ENCODE results near the gene ALPK3.

The ALPK3 gene

DNA sequence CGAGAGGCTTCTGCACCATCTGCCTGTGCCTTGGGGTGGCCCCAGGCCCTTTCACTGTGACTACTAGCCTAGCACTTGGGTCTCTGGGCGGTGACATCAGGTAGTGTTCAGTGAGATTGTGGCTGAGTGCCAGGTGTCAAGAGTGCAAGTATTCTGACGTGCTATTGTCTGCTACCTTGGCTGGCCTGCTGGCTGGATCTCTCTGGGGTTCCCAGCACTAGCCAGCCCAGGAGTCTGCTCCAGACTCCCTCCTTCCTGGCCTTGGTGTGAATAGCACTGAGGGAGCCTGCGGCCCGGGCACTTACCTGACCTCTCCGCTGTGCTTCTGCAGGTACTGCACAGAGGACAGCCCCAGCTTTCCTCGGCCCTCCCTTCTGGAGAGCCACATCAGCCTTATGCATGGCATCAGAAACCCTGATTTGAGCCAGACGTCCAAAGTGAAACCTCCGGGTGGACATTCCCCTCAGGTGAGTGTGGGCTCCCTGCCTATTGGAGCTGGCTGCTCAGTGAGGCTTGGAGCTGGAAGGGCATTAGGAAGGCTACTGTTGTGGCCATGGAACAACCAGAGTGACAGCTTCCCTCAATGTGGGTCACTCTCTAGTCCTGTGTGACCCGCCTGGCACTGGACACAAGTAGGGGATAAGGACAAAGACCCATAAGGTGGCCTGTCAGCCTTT is 17.5 kb upstream of the ALPK3 start:
- peak; percentile 46 for DNase-seq

DNA sequence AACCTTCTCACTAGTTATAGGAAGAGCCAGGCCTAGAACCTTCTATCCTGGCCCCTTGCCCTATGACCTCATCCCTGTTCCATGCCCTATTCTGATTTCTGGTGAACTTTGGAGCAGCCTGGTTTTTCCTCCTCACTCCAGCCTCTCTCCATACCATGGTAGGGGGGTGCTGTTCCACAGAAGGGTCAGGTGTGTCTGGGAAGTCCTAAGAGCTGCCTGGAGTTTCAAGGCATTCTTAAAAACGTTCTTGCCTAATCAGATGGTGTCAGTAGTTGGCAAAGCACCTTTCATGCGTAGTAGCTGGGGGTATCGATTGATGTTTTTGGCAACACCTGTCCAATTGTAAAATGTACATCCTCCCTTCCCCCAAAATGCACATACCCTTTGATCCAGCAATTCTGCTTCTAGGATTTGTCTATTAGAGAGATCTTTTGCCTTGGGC is 16.8 kb upstream of the ALPK3 start:
- peak; percentile 6 for DNase-seq

DNA sequence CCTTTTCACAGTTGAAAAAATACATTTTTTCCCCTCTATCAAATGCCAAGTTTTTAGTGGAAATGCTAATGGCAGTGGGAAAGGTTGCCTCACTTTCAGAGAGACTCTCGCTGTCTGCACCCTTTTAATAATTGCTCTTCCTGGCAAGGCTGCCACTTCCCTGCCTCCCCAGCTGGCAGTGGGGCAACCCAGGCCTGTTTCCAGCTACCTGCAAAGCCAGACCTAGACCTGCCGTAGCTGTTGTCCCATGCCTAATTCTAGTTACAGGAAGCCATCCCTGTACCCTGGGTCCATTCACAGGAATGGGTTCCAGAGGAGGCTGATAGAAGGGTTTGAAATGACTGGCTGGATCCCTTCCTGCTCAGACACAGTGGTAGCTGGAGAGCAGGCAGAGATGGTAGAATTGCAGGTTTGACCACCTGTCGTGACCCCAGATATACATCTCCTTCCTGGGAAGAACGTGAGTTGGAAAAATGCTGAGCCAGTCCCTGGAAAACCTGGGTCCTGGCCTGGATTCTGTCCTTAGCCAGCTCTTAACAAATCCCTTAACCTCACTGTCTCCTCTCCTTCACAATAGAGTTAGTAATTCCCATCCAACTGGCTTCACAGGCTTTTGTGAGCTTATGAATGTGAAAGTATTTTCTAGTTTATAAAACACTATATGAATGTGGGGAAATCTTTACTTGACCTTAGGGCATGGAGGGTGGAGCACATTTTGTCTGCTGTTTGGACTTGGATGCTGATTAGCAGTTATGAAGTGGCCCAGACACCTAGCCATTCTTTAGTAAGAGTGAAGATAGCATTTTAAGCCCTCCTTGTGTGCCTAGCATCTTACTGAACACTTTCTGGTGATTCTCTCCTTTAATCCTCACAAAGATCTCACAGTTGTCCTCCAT is 12.9 kb upstream of the ALPK3 start:
- peak; percentile 29 for DNase-seq

DNA sequence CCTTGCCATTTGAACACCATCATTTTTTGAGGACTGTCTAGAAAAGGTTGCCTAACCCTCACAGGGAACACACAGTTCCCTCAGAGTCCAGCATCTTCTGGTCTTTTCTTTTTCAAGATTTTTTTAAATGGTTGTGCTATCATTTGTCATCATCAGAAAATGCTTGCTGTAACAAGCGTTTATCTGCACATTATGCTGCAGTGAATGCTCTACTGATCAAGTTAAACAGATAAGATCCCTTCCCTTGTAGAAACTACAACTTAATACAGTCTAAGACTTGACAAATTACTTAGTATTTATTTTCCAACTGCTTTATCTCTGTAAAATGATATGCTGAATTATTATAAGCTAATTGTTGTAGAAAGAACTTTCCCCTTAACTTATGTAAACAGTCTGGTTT is 11.9 kb upstream of the ALPK3 start:
- no peak for DNase-seq

DNA sequence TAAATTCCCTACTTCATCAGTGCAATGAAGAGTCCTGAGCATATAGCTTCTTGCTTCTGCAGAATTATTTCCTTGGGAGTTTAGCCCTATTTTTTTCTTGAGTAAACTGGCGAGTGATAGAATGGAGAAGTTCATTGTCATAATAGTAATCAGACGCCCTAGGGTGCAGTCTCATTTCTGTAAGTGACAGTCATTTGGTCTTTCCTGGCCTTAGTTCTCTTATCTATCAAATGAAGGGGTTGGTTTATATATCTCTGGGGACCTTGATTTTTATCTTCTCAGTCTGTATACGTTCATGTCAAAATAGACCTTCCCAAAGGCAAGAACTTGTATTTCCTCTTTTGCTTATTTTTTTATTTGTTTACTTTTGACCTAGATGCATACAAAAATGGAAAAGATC is 9.9 kb upstream of the ALPK3 start:
- no peak for DNase-seq

DNA sequence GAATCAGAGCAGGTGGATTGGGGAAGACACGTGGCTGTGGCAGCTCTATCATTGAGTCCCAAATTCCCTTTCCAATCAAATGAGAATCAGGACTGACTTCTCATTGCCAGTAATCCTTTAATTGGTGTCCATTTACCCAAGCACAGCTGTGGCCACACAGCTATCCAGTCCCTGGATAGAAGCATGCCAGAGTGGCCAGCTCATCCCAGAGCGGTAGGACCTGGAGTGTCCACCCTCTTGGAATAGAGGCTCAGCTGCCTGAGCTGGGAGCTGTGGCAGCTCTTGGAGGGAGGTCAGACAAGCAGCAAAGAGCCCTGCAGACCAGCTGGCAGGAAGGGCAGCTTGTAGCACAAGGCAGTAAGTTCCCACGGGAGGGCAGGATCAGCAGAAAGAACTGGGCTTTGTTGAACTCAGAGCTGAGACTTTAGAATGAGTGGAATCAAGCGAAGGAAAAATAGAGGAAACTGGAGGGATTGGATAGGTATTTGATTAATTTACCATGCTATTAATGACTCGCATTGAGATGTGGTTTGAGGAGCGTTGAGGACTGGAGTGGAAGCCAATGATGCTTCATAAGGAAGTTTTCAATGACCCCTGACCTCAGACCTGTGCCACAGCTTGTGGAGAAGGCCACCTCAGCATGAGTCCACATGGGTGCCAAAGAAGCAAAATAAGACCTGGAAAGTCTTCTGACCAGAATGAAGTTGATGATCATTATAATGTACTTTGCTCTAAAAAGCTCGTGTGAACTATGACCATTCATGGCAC is 6.9 kb upstream of the ALPK3 start:
- DNase-seq = peak; percentile 26

DNA sequence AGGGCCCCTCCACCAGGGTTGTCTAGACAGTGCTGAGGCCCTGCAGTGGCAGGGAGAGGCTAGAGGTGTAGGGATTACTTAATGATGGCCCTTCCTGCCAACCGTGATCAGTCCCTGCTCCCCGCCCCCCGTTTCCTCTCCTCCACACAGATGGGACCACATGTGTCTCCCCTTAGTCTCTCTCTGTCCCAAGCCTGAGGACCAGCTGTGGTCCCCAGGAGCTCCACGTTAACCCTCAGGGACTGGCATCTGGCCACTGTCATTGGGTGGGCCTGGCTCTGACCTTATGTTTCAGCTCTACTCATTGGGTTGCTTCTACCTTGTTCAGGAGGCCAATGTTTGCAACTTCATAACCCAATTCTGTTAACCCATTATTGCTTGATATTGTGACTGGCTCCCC is 6.0 kb upstream of the ALPK3 start:
- DNase-seq = peak; percentile 39

DNA sequence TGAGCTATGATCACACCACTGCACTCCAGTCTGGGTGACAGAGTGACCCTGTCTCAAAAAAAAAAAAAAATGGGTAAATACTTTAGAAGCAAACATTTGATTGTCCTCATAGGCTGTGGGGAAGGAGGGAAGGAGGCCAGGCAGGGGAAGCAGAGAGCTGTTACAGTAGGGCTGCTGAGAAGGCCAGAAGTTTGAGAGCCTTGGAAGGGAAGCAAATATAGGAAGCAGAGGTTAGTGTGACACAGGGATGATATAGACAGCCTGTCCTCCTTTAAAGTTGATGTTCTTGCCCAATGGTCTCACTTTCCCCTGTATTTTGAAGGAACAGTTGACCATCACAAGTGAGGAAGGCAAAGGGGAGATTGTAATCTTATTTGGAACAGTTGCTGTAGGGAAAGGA is 5.3 kb upstream of the ALPK3 start:
- DNase-seq = peak; percentile 17

DNA sequence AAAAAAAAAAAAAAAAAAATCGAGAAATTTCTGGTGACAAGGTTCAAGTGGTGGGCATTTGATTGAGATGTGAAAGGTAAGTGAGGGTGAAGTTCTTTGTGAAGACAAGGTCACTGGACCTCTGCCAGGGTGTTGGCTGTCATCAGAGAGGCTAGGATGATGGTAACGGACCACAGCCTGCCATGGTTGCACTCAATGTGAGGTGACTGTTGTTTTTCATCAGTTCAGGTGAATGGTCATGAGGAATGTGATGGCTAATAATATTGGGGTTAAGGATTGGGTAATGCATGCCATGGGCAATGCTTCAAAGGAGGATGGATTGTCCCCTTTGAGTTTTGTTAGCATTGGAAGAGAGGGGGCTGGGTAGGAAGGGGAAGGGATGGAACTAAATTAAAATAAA is 4.3 kb upstream of the ALPK3 start:
- peak; percentile 17 for DNase-seq

DNA sequence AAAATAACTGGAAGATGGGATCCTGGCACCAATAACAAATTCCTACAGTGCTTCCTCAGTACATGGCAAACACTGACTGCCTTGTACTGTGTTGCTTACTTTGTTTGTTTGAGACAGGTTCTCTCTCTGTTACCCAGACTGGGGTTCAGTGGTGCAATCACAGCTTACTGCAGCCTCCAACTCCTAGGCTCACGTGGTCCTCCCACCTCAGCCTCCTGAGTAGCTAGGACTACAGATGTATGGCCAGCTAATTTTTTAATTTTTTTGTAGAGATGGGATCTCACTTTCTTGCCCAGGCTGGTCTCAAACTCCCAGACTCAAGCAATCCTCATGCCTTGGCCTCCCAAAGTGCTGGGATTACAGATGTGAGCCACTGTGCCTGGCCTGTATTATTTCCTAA is 3.7 kb upstream of the ALPK3 start:
- DNase-seq = peak; percentile 13

DNA sequence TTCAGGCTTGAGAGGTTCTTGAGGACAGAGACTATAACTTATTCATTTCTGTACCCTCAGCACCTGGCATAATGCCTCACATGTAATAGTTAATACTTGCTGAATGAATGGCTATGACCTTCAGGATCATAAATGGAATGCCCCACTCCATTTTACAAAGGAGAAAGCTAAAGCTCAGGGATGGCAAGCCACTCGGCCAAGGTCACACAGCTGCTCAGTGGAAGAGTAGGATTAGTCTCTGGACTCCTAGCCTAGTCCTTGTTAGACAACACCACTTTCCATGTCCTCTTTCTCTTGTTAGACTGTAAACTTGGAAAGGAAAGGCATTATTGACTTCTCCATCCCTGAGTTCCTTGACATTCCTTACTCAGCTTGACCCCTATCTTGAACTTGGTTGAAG is 3.2 kb upstream of the ALPK3 start:
- DNase-seq = peak; percentile 10

DNA sequence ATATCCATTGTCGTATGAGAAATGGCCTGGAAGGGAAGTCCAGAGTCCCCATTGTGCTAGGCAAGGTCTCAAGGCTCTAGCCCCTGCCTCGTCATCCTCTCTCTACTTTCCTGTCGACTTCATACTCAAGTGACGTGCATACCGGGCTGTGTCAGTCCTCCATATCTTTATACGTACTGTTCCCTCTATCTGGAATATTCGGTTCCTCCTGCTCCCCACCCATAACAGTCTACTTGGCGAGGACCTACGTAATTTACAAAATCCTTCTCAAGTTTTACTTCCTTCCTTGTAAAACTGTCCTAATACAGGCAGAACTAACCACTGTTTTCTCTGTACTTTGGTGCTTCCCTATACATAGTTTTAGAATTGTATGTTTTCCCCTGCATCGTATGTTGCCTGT is 2.2 kb upstream of the ALPK3 start:
- DNase-seq = no peak

DNA sequence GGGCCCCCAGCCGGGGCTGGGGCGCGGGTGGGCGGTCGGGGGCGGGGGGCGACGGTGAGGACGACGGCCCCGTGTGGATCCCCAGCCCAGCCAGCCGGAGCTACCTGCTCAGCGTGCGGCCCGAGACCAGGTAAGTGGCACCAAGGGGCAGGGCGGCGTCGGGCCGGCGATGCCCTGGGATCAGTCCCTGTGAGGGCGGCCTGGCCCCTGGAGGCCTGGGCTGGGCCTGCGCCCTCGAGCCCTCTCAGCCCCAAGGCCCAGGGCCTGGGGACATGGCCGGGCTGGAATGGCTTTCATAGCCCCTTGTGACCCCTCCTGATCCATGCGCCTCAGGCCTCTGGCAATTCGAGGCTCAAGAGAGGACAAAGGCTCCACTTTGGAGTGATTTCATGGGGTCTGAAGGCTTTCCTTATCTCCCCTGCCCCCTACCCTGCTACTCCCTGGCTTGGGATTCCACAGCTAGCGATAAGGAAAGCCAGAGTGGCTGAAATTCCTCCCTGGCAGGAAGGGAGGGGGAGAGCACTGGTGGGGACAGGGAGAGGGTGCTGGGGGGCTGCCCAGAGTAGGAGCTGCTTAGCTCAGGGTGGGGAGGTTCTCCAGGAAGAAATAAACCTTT is 418 bp downstream of the ALPK3 start:
- DNase-seq = no peak

DNA sequence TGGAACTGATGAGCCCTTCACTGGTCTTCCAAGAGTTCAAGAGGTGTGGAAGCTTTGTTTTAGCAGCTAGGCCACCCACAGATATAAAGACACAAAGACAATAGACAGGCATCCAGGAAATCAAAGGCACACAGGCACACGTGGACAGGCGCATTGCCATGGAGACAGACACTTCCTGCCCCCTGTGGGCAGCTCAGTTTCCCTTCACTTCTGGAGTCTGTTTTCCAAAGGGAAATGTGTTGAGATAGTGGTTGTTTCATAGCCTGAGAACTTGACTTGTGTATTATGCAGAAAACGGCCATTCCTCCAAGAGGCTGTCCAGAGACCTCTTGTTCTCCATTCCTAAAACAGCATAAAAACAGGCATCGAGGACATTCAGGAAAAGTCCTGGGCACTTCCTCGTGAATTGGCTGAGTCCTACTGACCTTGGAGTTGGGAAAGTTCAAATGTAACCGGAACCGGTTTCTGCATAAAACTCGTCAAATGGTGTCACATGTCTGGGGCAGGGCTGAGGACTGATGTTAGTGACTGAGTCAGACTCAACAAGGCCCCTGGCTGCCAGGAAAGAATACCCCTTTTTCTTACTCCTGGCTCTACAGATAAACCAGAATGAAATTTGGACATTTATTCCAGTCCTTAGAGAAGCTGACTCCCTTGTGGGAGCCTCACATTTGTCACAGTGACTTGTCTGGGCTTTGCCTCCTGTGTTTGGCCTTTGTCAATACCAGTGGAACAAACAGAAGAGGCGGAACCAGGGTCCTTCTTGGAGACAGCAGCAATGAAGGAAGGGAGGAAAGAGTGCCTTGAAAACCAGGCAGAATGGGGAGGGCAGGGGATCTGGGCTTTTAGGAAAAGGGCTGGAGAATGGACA is 1.3 kb downstream of the ALPK3 start:
- no peak for DNase-seq

DNA sequence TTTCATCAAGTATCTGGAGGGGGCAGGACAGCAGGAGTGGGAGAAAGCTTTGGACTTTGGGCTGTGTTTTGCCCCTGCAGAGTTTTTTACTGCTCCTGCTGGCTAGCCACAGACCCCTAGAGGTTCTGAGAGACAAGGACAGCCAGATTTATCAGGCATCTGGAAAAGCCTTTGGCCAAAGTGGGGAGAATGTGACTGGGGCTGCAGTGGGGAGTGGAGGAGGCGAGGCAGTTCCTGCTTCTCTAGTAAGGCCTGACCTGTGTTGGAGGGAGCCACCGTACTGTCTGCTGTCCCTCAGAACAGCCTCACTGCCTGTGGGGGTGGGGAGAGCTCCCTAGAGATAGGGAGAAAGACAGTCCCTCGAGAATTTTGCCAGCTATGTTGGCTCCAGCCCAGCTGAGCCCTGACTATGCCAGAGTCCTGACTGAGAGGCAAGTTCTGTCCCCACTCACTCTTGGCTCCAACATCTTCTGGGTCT is 2.2 kb downstream of the ALPK3 start:
- DNase-seq = no peak

DNA sequence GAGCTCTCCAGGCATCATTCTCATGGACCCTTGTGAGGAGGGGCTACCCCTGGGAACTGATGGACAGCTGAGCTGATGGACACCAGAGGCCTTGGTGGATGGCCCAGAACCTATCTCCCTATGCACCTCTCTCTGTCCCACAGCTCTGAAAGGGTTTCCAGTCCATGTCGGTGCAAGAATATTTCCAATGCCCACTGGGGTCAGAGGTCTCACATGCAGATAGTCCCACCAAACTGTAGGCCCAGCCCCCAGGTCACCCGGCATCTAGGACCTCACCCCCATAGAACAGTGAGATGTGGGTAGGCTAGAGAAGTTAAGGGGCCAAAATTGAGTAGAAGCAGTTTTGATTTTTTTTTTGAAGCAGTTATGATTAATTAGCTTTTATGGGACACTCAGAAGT is 2.6 kb downstream of the ALPK3 start:
- DNase-seq = no peak

DNA sequence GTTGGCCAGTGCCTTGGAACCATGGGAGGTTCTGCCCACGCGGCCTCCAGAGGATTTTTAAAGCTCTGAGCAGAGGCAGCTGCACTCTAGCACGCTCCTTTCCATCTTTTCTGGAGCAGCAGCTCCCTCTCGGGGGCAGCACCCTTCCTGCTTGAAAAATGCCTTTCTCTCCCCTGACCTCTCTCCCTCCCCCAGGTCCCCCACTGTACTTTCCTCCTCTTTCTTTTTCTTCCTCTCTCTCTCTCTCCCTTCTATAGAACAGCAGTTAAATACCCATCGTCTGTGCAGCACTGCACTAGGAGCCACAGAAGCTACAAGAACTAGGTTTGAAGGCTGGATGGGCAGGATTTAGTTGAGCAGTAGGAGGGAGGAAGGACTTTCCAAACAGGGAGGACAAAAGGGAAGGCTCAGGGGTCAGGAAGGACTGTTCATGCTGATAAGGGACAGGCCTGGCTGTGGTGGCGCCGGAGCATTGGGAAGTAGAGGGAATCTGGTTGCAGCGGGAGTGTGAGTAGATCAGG is 4.4 kb downstream of the ALPK3 start:
- no peak for DNase-seq

DNA sequence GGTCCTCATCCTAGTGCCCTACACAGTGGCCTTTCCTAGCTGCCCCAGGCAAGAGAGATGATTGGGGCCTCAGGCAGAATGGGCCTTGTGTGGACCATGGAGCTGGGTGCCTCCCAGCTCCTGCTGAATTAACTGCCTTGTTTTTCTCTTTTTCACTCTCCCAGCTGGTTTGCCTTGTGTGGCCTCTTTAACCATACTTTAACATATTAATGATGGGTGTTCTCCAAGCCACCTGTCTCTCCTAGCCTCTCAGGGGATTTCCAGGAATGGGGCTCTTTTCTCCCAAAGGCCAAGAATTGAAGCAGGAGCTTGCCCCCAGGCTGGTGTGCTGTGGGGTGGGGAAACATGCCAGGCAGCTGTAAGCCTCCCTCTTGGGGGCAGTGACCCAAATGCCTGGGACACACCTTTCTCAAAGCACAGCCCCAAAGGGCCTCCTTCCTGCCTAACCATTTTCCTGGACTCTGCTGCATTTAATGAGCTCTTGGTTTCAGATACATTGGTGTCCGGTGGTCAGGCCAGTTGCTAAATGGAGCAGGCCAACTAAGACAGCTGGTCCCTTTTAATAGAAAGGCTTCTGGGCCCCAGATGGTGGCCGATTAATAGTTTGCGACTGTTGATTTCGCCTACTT is 5.6 kb downstream of the ALPK3 start:
- DNase-seq = no peak

DNA sequence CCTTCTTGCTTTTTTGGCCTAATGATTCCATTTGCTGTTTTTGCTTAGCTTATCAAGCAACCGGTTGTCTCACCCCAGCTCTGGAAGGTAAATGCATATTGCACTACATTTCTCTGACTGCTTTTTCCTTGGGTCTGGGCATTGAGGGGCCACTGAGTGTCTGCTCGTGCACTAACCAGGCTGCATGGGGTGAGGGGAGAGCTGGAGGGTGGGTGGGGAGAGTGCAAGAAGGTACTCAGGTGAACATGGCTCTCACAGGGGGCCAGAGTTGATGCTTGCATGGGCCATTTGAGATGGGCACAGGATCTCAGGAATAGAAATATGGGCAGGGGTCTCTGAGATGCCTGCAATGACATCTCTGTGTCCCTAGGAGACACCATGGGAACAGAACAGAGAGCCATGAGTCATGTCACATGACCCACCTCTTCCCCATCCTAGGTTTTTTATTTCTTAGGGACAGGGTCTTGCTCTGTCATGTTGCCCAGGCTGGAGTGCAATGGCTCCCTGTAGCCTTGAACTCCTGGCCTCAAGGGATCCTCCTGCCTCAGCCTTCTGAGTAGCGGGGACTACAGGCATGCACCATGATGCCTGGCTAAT is 6.2 kb downstream of the ALPK3 start:
- no peak for DNase-seq

DNA sequence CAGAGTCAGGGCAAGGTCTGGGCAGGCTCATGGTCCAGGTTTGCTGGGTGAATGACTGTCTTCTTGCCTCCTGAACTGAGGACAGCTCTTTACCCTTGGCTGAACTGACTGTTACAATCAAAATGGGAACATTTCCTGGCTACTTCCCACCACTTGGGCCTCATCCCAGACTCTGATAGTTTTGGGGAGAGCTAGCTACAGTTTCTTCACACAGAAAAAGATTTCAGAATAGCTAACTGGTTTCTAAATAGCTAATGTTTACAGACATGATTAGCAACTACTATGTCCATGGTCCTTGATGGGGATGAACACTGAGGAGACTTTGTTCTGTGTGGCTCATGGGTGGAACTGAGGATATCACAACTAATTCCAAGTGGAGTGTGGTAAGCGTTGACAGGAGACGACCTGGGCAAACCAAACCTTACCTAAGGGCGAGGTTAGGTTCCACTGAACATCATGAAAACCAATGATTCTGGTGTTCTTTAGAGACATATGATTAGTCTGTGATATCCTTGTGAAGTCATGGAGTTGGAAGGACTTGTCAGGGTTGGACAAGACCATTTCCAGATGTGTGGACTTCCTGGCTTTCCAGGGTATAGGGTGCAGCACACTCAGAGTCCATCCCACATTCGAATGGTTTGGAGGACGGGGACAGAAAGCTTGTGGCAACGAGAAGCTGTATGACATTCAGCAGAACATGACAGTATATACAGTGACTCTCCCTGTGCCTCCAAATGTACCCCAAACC is 7.3 kb downstream of the ALPK3 start:
- no peak for DNase-seq

All from activated CD8-positive, alpha-beta memory T cell treated with anti-CD3 and anti-CD28 coated beads, Interleukin-2, amount 50 U/mL, for 48 hours (primary cell).